CD4-positive, alpha-beta T cell treated with Interleukin-15 for 4 hours (primary cell): ENCODE results near the gene KCNN3.

Experiments used
- DNase-seq: peaks from one replicate; pipeline ENCODE4 v3.0.0-alpha.2; 2020; ENCODE audit warnings: low spot score

KCNN3 gene

GRCh38 chr1:154879038-154879421 lies 8.9 kb upstream of the KCNN3 start:
- no peak for DNase-seq

GRCh38 chr1:154878371-154879037 lies 8.4 kb upstream of the KCNN3 start:
- DNase-seq = peak; percentile 65

- no peak for DNase-seq
Observed at GRCh38 chr1:154877370-154877974, 7.4 kb upstream of the KCNN3 start.

GRCh38 chr1:154876842-154877369 lies 6.8 kb upstream of the KCNN3 start:
- DNase-seq = no peak

- no peak for DNase-seq
Observed at GRCh38 chr1:154874465-154874864, 4.4 kb upstream of the KCNN3 start.

- DNase-seq = no peak
Observed at GRCh38 chr1:154873321-154873950, 3.4 kb upstream of the KCNN3 start.

GRCh38 chr1:154871374-154871773 lies 1.3 kb upstream of the KCNN3 start:
- no peak for DNase-seq

- no peak for DNase-seq
Observed at GRCh38 chr1:154870734-154871133, 653 bp upstream of the KCNN3 start.

- DNase-seq = no peak
Observed at GRCh38 chr1:154869351-154870114, 548 bp downstream of the KCNN3 start.

- no peak for DNase-seq
Observed at GRCh38 chr1:154867841-154868605, 2.1 kb downstream of the KCNN3 start.

- DNase-seq = no peak
Observed at GRCh38 chr1:154867064-154867825, 2.8 kb downstream of the KCNN3 start.

GRCh38 chr1:154866257-154867063 lies 3.6 kb downstream of the KCNN3 start:
- no peak for DNase-seq

- DNase-seq = no peak
Observed at GRCh38 chr1:154865442-154866256, 4.4 kb downstream of the KCNN3 start.

GRCh38 chr1:154864189-154864975 lies 5.7 kb downstream of the KCNN3 start:
- no peak for DNase-seq

- peak; percentile 34 for DNase-seq
Observed at GRCh38 chr1:154863315-154864174, 6.5 kb downstream of the KCNN3 start.

- no peak for DNase-seq
Observed at GRCh38 chr1:154862907-154863306, 7.2 kb downstream of the KCNN3 start.

GRCh38 chr1:154861607-154862094 lies 8.4 kb downstream of the KCNN3 start:
- no peak for DNase-seq
